Muscle of leg (tissue), 11 donors: ENCODE measurements around the gene OR2AK2. TPM values are rescaled to one million over a fixed set of nuclear protein-coding genes. Genes with fewer than 3 reads are reported as not detected.

Experiments
- DNase-seq: peaks from one replicate; pipeline ENCODE4 v3.0.0; 2013
- H3K27ac ChIP-seq: one replicate; pipeline ENCODE4 v1.5.1; 2013; ENCODE audit warnings: mild to moderate bottlenecking, low read length, control low read depth
- H3K27me3 ChIP-seq: one replicate; pipeline ENCODE4 v1.6.1; 2013; ENCODE audit warnings: low read length; ENCODE audit not compliant: control insufficient read depth, insufficient read depth
- H3K36me3 ChIP-seq: one replicate; pipeline ENCODE4 v1.6.1; 2013; ENCODE audit warnings: low read length; ENCODE audit not compliant: control insufficient read depth, insufficient read depth
- H3K4me1 ChIP-seq: one replicate; pipeline ENCODE4 v1.6.1; 2013; ENCODE audit warnings: low read length; ENCODE audit not compliant: control insufficient read depth, insufficient read depth
- H3K4me3 ChIP-seq: one replicate; pipeline ENCODE4 v1.5.1; 2013; ENCODE audit warnings: low read length, control low read depth
- H3K9me3 ChIP-seq: replicated peaks from 2 replicates; pipeline ENCODE4 v1.6.1; 2013; ENCODE audit warnings: low read depth, low read length; ENCODE audit not compliant: control insufficient read depth
- WGBS: methylation state at CpG from one replicate; pipeline ENCODE4 v1.1.5; 2013; ENCODE audit warnings: missing lambda C conversion rate; ENCODE audit not compliant: insufficient coverage; 5-methylcytosine and 5-hydroxymethylcytosine counted together
- polyA plus RNA-seq, 8 donors: library from polyadenylated mRNA; unstranded; fragments of 120-200 nt; gene quantifications; one replicate each; pipeline versions ENCODE4 v1.2.1 to v1.2.3, GENCODE V29; 2013; ENCODE audit warnings: inconsistent platforms in 1 of 8, low replicate concordance in 1 of 8; ENCODE audit not compliant: insufficient read length in 8 of 8, insufficient read depth in 1 of 8
- total RNA-seq: library from RNA; stranded (reverse); fragments of 120-200 nt; gene quantifications from one replicate; pipeline ENCODE4 v1.2.4, GENCODE V29; 2013

OR2AK2 gene
- total and polyA plus RNA-seq, 9 donors: not detected

DNA sequence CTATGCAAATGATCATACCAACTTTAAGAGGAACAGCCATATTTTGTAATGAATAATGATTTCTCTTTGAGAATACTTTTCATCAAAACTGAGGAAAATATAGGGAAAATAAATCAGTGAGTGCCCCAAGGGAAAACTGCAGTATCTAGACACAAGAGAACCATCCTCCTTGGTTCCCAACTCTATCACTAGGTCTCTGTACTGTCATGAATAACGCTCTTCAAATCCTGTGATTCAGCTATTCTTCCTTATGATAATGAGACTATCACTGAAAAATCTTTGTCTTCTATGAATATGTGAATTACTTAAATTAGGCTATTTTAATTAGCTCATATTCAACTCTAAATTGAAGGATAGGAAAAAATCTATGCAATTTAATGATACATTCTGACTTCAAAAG is 50.8 kb downstream of the OR2AK2 start:
- Histone ChIP-seq H3K4me1 (no peaks in the 10 kb centered on the region), H3K27ac (no peak overlapping the region), H3K4me3 (no peak overlapping the region), H3K36me3 (no peaks in the 10 kb centered on the region), H3K9me3 (peaks cover 34% of the 10 kb centered on the region), H3K27me3 (no peaks in the 10 kb centered on the region)
- no peak for DNase-seq
- no CpG with 5 or more reads among the region's 1 CpG for WGBS

Other genes starting within 250 kb of the OR2AK2 start
- gene OR6F1, start 248.6 kb upstream of the OR2AK2 start, total RNA-seq: not detected
- not detected for gene OR6F1, start 248.6 kb upstream of the OR2AK2 start, polyA plus RNA-seq
- not detected for gene OR14K1, start 226.6 kb upstream of the OR2AK2 start, total RNA-seq
- gene OR14K1, start 226.6 kb upstream of the OR2AK2 start, polyA plus RNA-seq: not detected
- not detected for gene OR14A2, start 217.1 kb upstream of the OR2AK2 start, total RNA-seq
- gene OR14A2, start 217.1 kb upstream of the OR2AK2 start, polyA plus RNA-seq: not detected
- gene OR1C1, start 204.7 kb upstream of the OR2AK2 start, total RNA-seq: not detected
- not detected for gene OR1C1, start 204.7 kb upstream of the OR2AK2 start, polyA plus RNA-seq
- gene OR14A16, start 141.1 kb upstream of the OR2AK2 start, total RNA-seq: not detected
- gene OR14A16, start 141.1 kb upstream of the OR2AK2 start, polyA plus RNA-seq: not detected
- not detected for gene OR11L1, start 123.3 kb upstream of the OR2AK2 start, total RNA-seq
- not detected for gene OR11L1, start 123.3 kb upstream of the OR2AK2 start, polyA plus RNA-seq
- gene TRIM58, start 108.0 kb upstream of the OR2AK2 start, total RNA-seq: 1.6 TPM
- gene TRIM58, start 108.0 kb upstream of the OR2AK2 start, polyA plus RNA-seq: 1 to 10 TPM; 1.4 to 6.4 (median 3.6) TPM
- 0.27 TPM for gene OR2W3, start 69.6 kb upstream of the OR2AK2 start, total RNA-seq
- gene OR2W3, start 69.6 kb upstream of the OR2AK2 start, polyA plus RNA-seq: 1 to 10 TPM in 4 of 8 donors, under 1 TPM in 4; 0.68 to 1.5 (median 1.0) TPM
- not detected for gene OR2T8, start 45.0 kb upstream of the OR2AK2 start, total RNA-seq
- under 1 TPM in 3 of 8 donors, not detected in 5; 0.12 to 0.27 (median 0.14) TPM for gene OR2T8, start 45.0 kb upstream of the OR2AK2 start, polyA plus RNA-seq
- not detected for gene OR2AJ1, start 40.3 kb upstream of the OR2AK2 start, total RNA-seq
- gene OR2AJ1, start 40.3 kb upstream of the OR2AK2 start, polyA plus RNA-seq: not detected
- gene OR2L8, start 16.4 kb upstream of the OR2AK2 start, total RNA-seq: not detected
- not detected for gene OR2L8, start 16.4 kb upstream of the OR2AK2 start, polyA plus RNA-seq
- gene OR2L5, start 48.4 kb downstream of the OR2AK2 start, total RNA-seq: not detected
- gene OR2L5, start 48.4 kb downstream of the OR2AK2 start, polyA plus RNA-seq: not detected
- 0.04 TPM for gene OR2L2, start 64.8 kb downstream of the OR2AK2 start, total RNA-seq
- gene OR2L2, start 64.8 kb downstream of the OR2AK2 start, polyA plus RNA-seq: under 1 TPM in 2 of 8 donors, not detected in 6; 0.04 to 0.16 TPM
- not detected for gene OR2L3, start 81.6 kb downstream of the OR2AK2 start, total RNA-seq
- not detected for gene OR2L3, start 81.6 kb downstream of the OR2AK2 start, polyA plus RNA-seq
- not detected for gene OR2L13, start 130.0 kb downstream of the OR2AK2 start, total RNA-seq
- not detected for gene OR2L13, start 130.0 kb downstream of the OR2AK2 start, polyA plus RNA-seq
- gene OR2M5, start 179.9 kb downstream of the OR2AK2 start, total RNA-seq: not detected
- gene OR2M5, start 179.9 kb downstream of the OR2AK2 start, polyA plus RNA-seq: not detected
- gene OR2M2, start 209.6 kb downstream of the OR2AK2 start, total RNA-seq: not detected
- not detected for gene OR2M2, start 209.6 kb downstream of the OR2AK2 start, polyA plus RNA-seq
- gene OR2M3, start 232.0 kb downstream of the OR2AK2 start, total RNA-seq: not detected
- under 1 TPM in 7 of 8 donors, not detected in 1; 0.01 to 0.10 (median 0.03) TPM for gene OR2M3, start 232.0 kb downstream of the OR2AK2 start, polyA plus RNA-seq